ENCODE measurements around the gene CORIN.

CORIN gene

GRCh38 chr4:47798165-47798564 is 39.7 kb downstream of the CORIN start:
- no peak for DNase-seq (ENCODE audit: extremely low read depth, low read depth)
- no peak for TF ChIP-seq CTCF (IDR thresholded peaks at IDR 0.05; ENCODE audit: low read depth, low read length)

DNA sequence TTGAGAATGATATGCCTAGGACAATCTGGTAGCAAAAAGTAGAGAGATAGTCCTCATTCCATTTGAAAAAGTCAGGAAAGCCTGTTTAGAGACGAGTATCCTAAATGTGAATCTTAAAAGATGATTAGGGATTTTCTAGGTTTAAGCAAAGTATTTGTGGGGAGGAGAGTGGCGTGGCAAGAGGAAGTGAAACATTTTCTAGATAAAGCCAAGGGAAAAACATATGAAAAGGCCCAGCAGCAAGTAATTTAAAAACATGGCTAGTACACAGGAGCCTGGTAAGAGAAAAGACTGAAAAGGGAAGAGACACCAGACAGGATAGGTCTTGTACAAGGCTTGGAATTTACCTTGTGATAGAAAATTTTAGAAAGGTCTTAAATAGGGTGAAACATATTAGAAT is 45.9 kb downstream of the CORIN start:
- no peak for DNase-seq (ENCODE audit: extremely low read depth, low read depth)
- TF ChIP-seq CTCF (IDR thresholded peaks at IDR 0.05; ENCODE audit: low read depth, low read length) = no peak

DNA sequence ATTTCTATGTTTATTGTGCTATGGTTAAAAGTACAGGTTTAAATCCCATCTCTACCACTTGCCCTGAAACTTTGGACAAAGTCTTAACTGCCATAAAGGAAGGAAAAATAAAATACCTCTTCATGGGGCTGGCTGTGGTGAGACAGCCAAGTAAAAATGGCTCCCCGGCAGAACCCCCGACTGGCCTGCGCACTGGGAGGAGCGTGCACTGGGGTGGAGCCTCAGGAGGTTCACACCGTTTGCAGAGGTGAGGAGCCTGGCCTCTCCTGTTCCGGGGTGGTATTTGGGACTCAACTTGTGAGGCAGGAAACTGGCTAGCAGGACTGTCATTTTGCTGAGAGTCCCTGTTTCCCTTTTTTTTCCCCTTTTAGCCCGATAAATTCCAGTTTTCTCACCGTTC is 47.8 kb downstream of the CORIN start:
- no peak for TF ChIP-seq CTCF (IDR thresholded peaks at IDR 0.05; ENCODE audit: low read depth, low read length)
- DNase-seq (ENCODE audit: extremely low read depth, low read depth) = no peak

GRCh38 chr4:47788126-47788525 is 49.7 kb downstream of the CORIN start:
- no peak for DNase-seq (ENCODE audit: extremely low read depth, low read depth)
- TF ChIP-seq CTCF (IDR thresholded peaks at IDR 0.05; ENCODE audit: low read depth, low read length) = no peak

DNA sequence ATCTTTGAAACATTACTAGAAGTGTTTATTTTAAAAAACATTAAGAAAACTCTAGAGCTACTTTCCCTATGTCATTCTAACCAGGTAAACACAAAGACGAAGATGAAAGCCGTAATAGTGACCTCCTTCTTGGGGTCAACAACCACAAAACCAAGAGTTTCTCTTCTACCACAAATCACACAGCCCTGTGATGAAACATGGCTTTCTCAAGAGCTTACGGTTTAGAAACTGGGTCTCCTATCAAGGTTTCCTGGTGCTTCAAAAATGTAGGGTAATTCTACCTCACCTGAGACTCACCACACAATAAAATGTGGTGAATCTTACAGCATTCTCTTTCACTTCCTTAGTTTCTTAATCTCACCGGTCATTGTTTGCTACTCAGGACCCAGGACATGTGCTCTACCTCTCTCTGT is 50.9 kb downstream of the CORIN start:
- no peak for DNase-seq (ENCODE audit: extremely low read depth, low read depth)

DNA sequence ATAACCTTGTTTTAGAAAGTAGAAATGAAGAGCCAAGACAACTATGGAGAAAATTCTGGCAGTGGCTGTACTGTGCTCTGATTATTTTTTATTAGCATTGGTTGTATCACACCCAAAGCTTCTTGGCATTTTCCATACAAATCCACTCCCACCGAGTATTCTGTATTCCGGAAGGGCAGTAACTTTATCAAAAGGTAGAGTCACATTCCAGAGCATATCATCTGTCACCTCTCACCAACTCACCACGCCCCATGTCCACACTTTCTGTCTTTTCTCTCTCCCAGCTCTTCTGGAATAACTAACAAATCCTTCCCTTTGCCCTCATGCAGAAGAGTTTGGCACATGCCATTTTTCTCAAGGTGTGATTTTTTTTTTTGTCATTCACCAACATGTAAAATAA is 52.7 kb downstream of the CORIN start:
- DNase-seq (ENCODE audit: extremely low read depth, low read depth) = no peak
- no peak for TF ChIP-seq CTCF (IDR thresholded peaks at IDR 0.05; ENCODE audit: low read depth, low read length)

More for the DNA sequence above, 50.9 kb downstream of the CORIN start:
- no peak for TF ChIP-seq CTCF (IDR thresholded peaks at IDR 0.05; ENCODE audit: low read depth, low read length)

GRCh38 chr4:47784222-47784621 is 53.6 kb downstream of the CORIN start:
- no peak for TF ChIP-seq CTCF (IDR thresholded peaks at IDR 0.05; ENCODE audit: low read depth, low read length)
- DNase-seq (ENCODE audit: extremely low read depth, low read depth) = no peak
